H1 (cell line): ENCODE measurements around the gene MYMX. TPM values are rescaled to one million over a fixed set of nuclear protein-coding genes. Genes with fewer than 3 reads are reported as not detected.

Experiments
- CHD7 ChIP-seq: fragments of 300-600 bp; sonication (generic); IDR thresholded peaks from 2 replicates; pipeline ENCODE4 v1.7.1; 2012; ENCODE audit warnings: low read length, moderate library complexity, mild to moderate bottlenecking, inconsistent platforms; ENCODE audit not compliant: insufficient replicate concordance
- SAP30 ChIP-seq: fragments of 300-600 bp; sonication (generic); IDR thresholded peaks from 2 replicates; pipeline ENCODE4 v1.7.1; 2012; ENCODE audit warnings: low read length, moderate library complexity, mild to moderate bottlenecking, inconsistent platforms; ENCODE audit not compliant: insufficient read depth, insufficient replicate concordance
- polyA plus RNA-seq, 7 experiments: library from polyadenylated mRNA; depleted of rRNA in 3 of 7; stranded (reverse) in 5 of 7; unstranded in 2 of 7; fragments of >200 nt in 5 of 7; fragments of 200-250 nt in 2 of 7; gene quantifications; 1 replicate in 5 of 7; 2 replicates in 1 of 7; 4 replicates in 1 of 7; pipeline versions ENCODE4 v1.2.1 to v1.2.3, GENCODE V29; 2011 to 2013; ENCODE audit warnings: missing spikeins in 2 of 7, mixed read lengths in 2 of 7
- total RNA-seq: library from RNA; stranded (reverse); fragmentation: NEBNext Ultra II Directional; extraction: Animal tissue kit (Norgen Biotek cat#: 25700); gene quantifications from 2 replicates; pipeline ENCODE4 v1.2.1, GENCODE V29; 2021

Gene MYMX
- total and polyA plus RNA-seq, 2 of the 8 experiments (the other 6 are each of a cell fraction or from before 2014, with no cell fraction given) = 4.7 to 6.9 TPM

DNA sequence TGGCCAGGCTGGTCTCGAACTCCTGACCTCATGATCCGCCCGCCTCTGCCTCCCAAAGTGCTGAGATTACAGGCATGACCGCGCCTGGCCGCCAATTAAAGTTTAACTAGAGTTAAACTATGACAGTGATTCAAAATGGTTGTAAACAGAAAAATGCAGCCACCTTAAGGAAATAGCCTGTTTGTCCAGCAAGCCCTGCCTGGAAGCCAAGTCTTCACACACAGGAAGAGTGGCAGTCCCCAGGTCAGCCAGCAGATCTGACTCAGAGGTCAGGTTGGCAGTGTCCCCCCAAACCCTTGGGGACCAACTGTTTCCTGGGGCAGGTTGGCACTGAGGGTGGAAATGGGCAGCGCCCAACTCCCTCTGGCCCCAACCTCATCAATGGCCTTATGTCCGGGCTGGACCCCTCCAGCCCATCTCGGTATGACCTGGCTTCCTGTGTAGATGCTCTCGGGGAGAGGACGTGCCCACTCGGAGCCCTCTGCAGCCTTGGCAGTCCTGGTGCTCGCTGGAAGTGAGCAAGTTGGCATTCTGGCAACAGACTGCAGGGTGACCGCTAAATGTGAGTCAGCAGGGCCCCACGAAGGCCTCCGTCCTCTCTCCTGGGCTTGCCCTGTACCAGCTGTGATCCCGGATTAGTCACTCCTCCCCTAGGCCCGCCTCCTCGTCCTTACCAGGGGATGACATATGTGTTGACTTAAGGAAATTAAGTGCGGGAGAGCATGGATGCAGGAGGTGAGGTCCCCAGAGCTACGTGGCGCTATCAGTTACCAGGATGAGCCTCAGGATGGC is 20.5 kb downstream of the MYMX start (continued):
- no peak for TF ChIP-seq CHD7
- peak; percentile 45 for TF ChIP-seq SAP30
